Stimulated activated CD8-positive, alpha-beta memory T cell treated with anti-CD3 and anti-CD28 coated beads, Interleukin-4, amount 100 ng/mL, for 24 hours (primary cell): ENCODE data around the gene PAPPA.

ENCODE experiments used
- DNase-seq: peaks from one replicate; pipeline ENCODE4 v3.0.0-alpha.2; 2020; ENCODE audit warnings: low read depth

The PAPPA gene

GRCh38 chr9:116187570-116188170 is 34.1 kb downstream of the PAPPA start:
- DNase-seq, result no peak

GRCh38 chr9:116189683-116190082 is 36.1 kb downstream of the PAPPA start:
- DNase-seq, result no peak

- DNase-seq, result no peak
Observed at GRCh38 chr9:116190637-116191396, 37.2 kb downstream of the PAPPA start.

- no peak for DNase-seq
Observed at GRCh38 chr9:116191576-116192415, 38.2 kb downstream of the PAPPA start.

- DNase-seq, result no peak
Observed at GRCh38 chr9:116193636-116194035, 40.0 kb downstream of the PAPPA start.

GRCh38 chr9:116196806-116197205 is 43.2 kb downstream of the PAPPA start:
- no peak for DNase-seq

- no peak for DNase-seq
Observed at GRCh38 chr9:116198344-116198743, 44.8 kb downstream of the PAPPA start.

GRCh38 chr9:116202219-116202912 is 48.8 kb downstream of the PAPPA start:
- DNase-seq, result no peak

GRCh38 chr9:116204252-116204882 is 50.8 kb downstream of the PAPPA start:
- no peak for DNase-seq

GRCh38 chr9:116207371-116208111 is 54.0 kb downstream of the PAPPA start:
- DNase-seq, result no peak

- DNase-seq, result no peak
Observed at GRCh38 chr9:116208417-116209232, 55.0 kb downstream of the PAPPA start.

- DNase-seq, result no peak
Observed at GRCh38 chr9:116209414-116210116, 56.0 kb downstream of the PAPPA start.

GRCh38 chr9:116212986-116213692 is 59.5 kb downstream of the PAPPA start:
- DNase-seq, result no peak

- DNase-seq, result no peak
Observed at GRCh38 chr9:116213693-116214047, 60.1 kb downstream of the PAPPA start.

GRCh38 chr9:116218399-116218798 is 64.8 kb downstream of the PAPPA start:
- DNase-seq, result no peak

GRCh38 chr9:116219686-116220085 is 66.1 kb downstream of the PAPPA start:
- DNase-seq, result no peak

- DNase-seq, result no peak
Observed at GRCh38 chr9:116223926-116224325, 70.3 kb downstream of the PAPPA start.

- DNase-seq, result no peak
Observed at GRCh38 chr9:116230051-116230632, 76.6 kb downstream of the PAPPA start.
